ENCODE measurements around the gene PLIN1. TPM values are rescaled to one million over a fixed set of nuclear protein-coding genes. Genes with fewer than 3 reads are reported as not detected.
"Not testable (repeated sequence)": the region's sequence is repeated elsewhere in the genome, so short reads cannot be mapped to it uniquely, and the experiment has no call there.

Gene PLIN1
- total RNA-seq, 1 experiment from 2014 or later: not detected

DNA sequence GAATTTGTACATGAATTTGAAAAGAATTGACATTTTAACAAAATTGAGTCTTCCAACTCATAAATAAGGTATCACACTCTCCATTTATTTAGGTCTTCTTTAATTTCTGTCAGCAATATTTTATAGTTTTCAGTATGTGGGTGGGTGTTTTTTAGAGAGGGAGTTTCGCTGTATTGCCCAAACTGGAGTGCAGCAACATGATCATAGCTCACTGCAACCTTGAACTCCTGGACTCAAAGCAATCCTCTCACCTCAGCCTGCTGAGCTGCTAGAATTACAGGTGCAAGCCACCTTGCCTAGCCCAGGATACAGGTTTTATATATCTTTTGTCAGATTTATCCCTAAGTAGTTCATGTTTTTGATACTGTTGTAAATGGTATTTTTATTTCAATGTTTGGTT is 16.0 kb upstream of the PLIN1 start:
- no peak for DNase-seq
- H3K9me3 ChIP-seq (ENCODE audit: low read length): no peaks in the 10 kb centered on the region
- no peak overlapping the region for H2AFZ ChIP-seq (ENCODE audit: low read length)
- no peaks in the 10 kb centered on the region for H4K20me1 ChIP-seq (ENCODE audit: insufficient read depth, low read depth, low read length)
- no peak overlapping the region for H3K4me3 ChIP-seq (ENCODE audit: low read length)
- no peaks in the 10 kb centered on the region for H3K9me2 ChIP-seq (replicated peaks; ENCODE audit: insufficient read depth, low read length)
- peaks cover 16% of the 10 kb centered on the region for H3K4me1 ChIP-seq (ENCODE audit: low read length)
- H3K79me2 ChIP-seq (ENCODE audit: low read length): no peaks in the 10 kb centered on the region
- no peak overlapping the region for H3K9ac ChIP-seq (ENCODE audit: low read length)
- no peak overlapping the region for H3K27ac ChIP-seq (ENCODE audit: low read length)
- no peak overlapping the region for H3K4me2 ChIP-seq (ENCODE audit: low read depth, low read length, poor library complexity, severe bottlenecking)
- H3K36me3 ChIP-seq (ENCODE audit: insufficient read depth, low read length): no peaks in the 10 kb centered on the region
- H3K27me3 ChIP-seq (ENCODE audit: low read length): no peaks in the 10 kb centered on the region

DNA sequence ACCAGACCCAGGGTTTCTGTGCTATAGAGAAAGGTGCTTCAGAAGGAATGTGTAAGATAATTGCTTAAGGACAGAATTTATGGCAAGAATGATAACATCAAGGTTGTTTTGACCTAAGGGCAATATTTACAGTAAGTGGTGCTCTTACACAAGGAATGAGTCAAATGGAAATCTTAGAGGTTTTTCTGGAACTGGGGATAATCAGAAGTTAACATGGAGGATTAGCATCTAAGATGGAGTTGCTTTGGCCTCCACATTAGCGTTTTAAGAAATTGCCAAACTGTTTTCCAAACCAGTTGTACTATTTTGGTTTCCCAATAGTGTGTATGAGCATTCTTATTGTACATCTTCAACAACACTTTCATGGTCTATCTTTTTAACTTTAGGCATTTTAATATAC is 14.5 kb upstream of the PLIN1 start:
- H3K4me2 ChIP-seq (ENCODE audit: low read depth, low read length, poor library complexity, severe bottlenecking): no peak overlapping the region
- H3K9ac ChIP-seq (ENCODE audit: low read length): no peak overlapping the region
- H3K36me3 ChIP-seq (ENCODE audit: insufficient read depth, low read length): no peaks in the 10 kb centered on the region
- no peak overlapping the region for H3K4me3 ChIP-seq (ENCODE audit: low read length)
- no peaks in the 10 kb centered on the region for H3K79me2 ChIP-seq (ENCODE audit: low read length)
- H3K27ac ChIP-seq (ENCODE audit: low read length): no peak overlapping the region
- H3K9me3 ChIP-seq (ENCODE audit: low read length): no peaks in the 10 kb centered on the region
- no peaks in the 10 kb centered on the region for H4K20me1 ChIP-seq (ENCODE audit: insufficient read depth, low read depth, low read length)
- H3K4me1 ChIP-seq (ENCODE audit: low read length): peaks cover 16% of the 10 kb centered on the region
- no peak for DNase-seq
- no peaks in the 10 kb centered on the region for H3K9me2 ChIP-seq (replicated peaks; ENCODE audit: insufficient read depth, low read length)
- no peak overlapping the region for H2AFZ ChIP-seq (ENCODE audit: low read length)
- no peaks in the 10 kb centered on the region for H3K27me3 ChIP-seq (ENCODE audit: low read length)

DNA sequence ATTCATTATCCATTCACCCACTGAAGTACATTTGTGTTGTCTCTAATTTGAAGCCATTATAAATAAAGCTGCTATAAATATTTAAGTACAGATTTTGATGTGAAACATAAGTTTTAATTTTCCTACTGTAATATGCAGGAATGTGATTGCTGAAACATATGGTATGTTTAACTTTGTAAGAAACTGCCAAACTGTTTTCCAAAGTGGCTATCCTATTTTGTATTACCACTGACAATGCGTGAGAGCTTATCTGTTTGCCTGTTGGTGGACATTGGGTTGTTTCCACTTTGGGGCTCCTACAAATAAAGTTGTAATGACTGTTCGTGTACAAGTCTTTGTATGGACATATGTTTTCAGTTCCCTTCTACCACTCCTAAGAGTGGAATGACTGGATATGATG is 13.9 kb upstream of the PLIN1 start:
- Histone ChIP-seq H2AFZ (ENCODE audit: low read length) (no peak overlapping the region), H3K79me2 (ENCODE audit: low read length) (no peaks in the 10 kb centered on the region)

DNA sequence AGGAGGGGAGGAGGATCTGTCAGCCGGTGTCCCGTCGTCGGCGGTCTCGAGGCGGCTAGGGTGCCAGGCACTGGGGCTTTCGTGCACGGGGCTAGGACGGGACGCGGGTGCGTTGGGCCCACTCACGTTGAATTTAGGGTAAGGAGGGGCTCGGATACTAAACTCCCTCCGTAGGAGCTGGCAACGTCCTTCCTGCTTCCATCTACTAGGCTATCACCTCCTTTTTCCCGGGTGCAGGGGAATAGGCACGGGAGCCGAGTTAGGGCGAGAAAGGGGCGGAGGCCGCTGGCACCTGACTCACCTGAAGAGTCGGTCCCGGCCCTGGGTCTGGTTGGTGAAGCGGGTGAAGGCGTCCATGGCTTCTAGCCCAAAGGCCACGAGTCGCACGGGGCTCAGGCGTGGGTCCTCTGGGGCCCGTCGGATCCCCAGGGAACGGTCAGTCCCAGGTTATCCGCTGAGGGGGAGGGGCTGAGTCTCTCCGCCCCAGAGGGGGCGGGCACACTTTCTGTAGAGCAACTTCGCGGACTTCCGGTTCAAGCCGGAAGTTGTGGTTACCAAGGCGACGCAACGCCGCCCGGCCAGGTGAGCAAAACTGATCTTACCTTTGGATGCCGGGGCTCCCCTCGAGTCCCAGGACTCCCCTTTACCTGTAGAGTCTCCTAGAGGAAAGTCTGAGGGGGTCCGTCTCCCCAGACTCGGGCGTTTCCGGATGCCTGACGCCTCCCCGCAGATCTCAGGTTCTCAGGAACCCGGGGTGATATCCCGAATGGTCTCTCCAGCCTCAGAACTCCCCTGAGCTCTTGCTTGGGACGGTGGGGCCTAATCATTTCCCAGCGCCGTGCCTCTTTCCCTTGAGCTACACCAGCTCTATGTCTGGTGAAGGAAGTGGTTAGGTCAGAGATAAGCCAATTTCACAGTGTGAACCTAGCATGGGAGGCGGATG is 11.4 kb upstream of the PLIN1 start, which contains the start of the genes PEX11A and WDR93:
TSS of gene PEX11A (minus strand) at position 479 of the 943 bp plus-strand sequence. CDS start at position 357, 122 bp downstream.
TSS of gene WDR93 (plus strand) at position 536 of the 943 bp plus-strand sequence. CDS start 10,936 bp downstream, outside the sequence.
- Histone ChIP-seq H3K79me2 (ENCODE audit: low read length) (no peaks in the 10 kb centered on the region), H3K36me3 (ENCODE audit: insufficient read depth, low read length) (no peaks in the 10 kb centered on the region), H3K27me3 (ENCODE audit: low read length) (no peaks in the 10 kb centered on the region), H3K9me3 (ENCODE audit: low read length) (no peaks in the 10 kb centered on the region), H3K4me3 (ENCODE audit: low read length) (no peak within 1 kb of the TSS), H3K9ac (ENCODE audit: low read length) (no peak within 1 kb of the TSS), H3K4me1 (ENCODE audit: low read length) (peaks cover 16% of the 10 kb centered on the region), H3K4me2 (ENCODE audit: low read depth, low read length, poor library complexity, severe bottlenecking) (peak within 1 kb of the TSS; percentile 35), H2AFZ (ENCODE audit: low read length) (0 out of 2 replicates have a peak within 1 kb of the TSS, but pooled peaks have one; percentile 42), H3K27ac (ENCODE audit: low read length) (no peak within 1 kb of the TSS), H4K20me1 (ENCODE audit: insufficient read depth, low read depth, low read length) (no peaks in the 10 kb centered on the region), H3K9me2 (replicated peaks; ENCODE audit: insufficient read depth, low read length) (no peaks in the 10 kb centered on the region)
- no peak for DNase-seq

More for the DNA sequence above, 13.9 kb upstream of the PLIN1 start:
- Histone ChIP-seq H3K27me3 (ENCODE audit: low read length) (no peaks in the 10 kb centered on the region), H3K4me3 (ENCODE audit: low read length) (no peak overlapping the region), H3K9me2 (replicated peaks; ENCODE audit: insufficient read depth, low read length) (no peaks in the 10 kb centered on the region), H3K9me3 (ENCODE audit: low read length) (no peaks in the 10 kb centered on the region), H3K4me2 (ENCODE audit: low read depth, low read length, poor library complexity, severe bottlenecking) (no peak overlapping the region), H3K36me3 (ENCODE audit: insufficient read depth, low read length) (no peaks in the 10 kb centered on the region), H3K9ac (ENCODE audit: low read length) (no peak overlapping the region), H3K27ac (ENCODE audit: low read length) (no peak overlapping the region), H3K4me1 (ENCODE audit: low read length) (peaks cover 16% of the 10 kb centered on the region), H4K20me1 (ENCODE audit: insufficient read depth, low read depth, low read length) (no peaks in the 10 kb centered on the region)
- DNase-seq: no peak

DNA sequence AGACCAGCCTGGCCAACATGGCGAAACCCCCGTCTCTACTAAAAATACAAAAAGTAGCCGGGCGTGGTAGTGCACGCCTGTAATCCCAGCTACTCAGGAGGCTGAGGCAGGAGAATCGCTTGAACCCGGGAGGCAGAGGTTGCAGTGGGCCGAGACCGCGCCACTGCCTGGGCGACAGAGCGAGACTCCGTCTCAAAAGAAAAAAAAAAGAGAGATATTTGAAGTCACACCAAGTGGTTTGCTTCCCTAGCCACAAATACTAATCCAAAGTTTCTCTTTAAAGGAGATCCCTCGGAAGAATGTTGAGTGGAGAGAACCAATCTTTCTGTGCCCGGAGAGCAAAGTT is 10.7 kb upstream of the PLIN1 start:
- not testable (repeated sequence) for H3K9me3 ChIP-seq (ENCODE audit: low read length); H4K20me1 ChIP-seq (ENCODE audit: insufficient read depth, low read depth, low read length); H3K79me2 ChIP-seq (ENCODE audit: low read length); H3K9me2 ChIP-seq (replicated peaks; ENCODE audit: insufficient read depth, low read length); H3K4me2 ChIP-seq (ENCODE audit: low read depth, low read length, poor library complexity, severe bottlenecking); H3K27ac ChIP-seq (ENCODE audit: low read length); H3K27me3 ChIP-seq (ENCODE audit: low read length); H3K9ac ChIP-seq (ENCODE audit: low read length); H3K4me3 ChIP-seq (ENCODE audit: low read length); H2AFZ ChIP-seq (ENCODE audit: low read length); H3K36me3 ChIP-seq (ENCODE audit: insufficient read depth, low read length); DNase-seq
- peaks cover 15% of the 10 kb centered on the region for H3K4me1 ChIP-seq (ENCODE audit: low read length)

DNA sequence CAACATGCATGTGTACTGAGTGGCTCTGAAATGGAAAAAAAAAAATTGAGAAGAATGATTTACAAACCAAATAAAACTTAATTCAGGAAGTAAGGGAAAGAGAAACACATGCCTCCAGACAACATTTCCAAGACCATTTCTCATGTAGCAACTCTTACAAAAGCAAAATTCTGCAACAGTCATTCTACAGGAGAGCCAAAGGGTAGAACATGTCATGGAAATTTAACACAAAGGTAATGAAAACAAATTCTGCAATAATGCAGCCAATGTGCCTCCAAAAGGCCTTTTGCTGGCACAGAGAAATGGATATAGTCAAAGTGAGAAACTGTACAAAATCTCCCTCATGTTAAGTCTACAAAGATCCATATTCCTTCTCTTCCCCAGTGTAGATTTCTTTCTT is 7.4 kb upstream of the PLIN1 start:
- no peak overlapping the region for H2AFZ ChIP-seq (ENCODE audit: low read length)
- no peaks in the 10 kb centered on the region for H3K9me2 ChIP-seq (replicated peaks; ENCODE audit: insufficient read depth, low read length)
- no peak overlapping the region for H3K9ac ChIP-seq (ENCODE audit: low read length)
- no peaks in the 10 kb centered on the region for H3K79me2 ChIP-seq (ENCODE audit: low read length)
- no peak for DNase-seq
- no peaks in the 10 kb centered on the region for H3K9me3 ChIP-seq (ENCODE audit: low read length)
- no peak overlapping the region for H3K4me3 ChIP-seq (ENCODE audit: low read length)
- no peaks in the 10 kb centered on the region for H3K36me3 ChIP-seq (ENCODE audit: insufficient read depth, low read length)
- H4K20me1 ChIP-seq (ENCODE audit: insufficient read depth, low read depth, low read length): no peaks in the 10 kb centered on the region
- H3K27ac ChIP-seq (ENCODE audit: low read length): no peak overlapping the region
- no peaks in the 10 kb centered on the region for H3K4me1 ChIP-seq (ENCODE audit: low read length)
- no peak overlapping the region for H3K4me2 ChIP-seq (ENCODE audit: low read depth, low read length, poor library complexity, severe bottlenecking)
- H3K27me3 ChIP-seq (ENCODE audit: low read length): no peaks in the 10 kb centered on the region

DNA sequence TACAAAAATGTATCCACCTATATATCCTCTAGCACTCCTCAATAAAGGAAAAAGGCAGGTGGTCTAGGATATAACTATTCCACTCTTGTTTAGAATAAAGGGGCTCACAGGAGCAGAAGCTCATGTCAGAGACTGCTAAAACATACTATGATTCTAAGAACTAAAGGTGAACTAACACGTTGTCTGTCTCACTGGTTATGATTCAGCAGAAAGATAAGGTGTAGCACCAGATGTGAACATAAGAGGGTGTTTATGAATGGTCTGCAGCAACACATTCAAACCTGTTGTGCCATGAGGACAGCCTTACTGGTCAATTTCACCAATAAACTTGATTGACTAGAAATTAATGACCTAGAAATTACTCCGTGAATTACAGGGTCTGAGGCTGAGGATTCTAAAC is 6.8 kb upstream of the PLIN1 start:
- Histone ChIP-seq H3K79me2 (ENCODE audit: low read length) (no peaks in the 10 kb centered on the region), H3K4me3 (ENCODE audit: low read length) (no peak overlapping the region), H3K27ac (ENCODE audit: low read length) (no peak overlapping the region), H3K4me2 (ENCODE audit: low read depth, low read length, poor library complexity, severe bottlenecking) (no peak overlapping the region), H3K27me3 (ENCODE audit: low read length) (no peaks in the 10 kb centered on the region), H4K20me1 (ENCODE audit: insufficient read depth, low read depth, low read length) (no peaks in the 10 kb centered on the region), H2AFZ (ENCODE audit: low read length) (no peak overlapping the region), H3K9me2 (replicated peaks; ENCODE audit: insufficient read depth, low read length) (no peaks in the 10 kb centered on the region), H3K4me1 (ENCODE audit: low read length) (no peaks in the 10 kb centered on the region), H3K9ac (ENCODE audit: low read length) (no peak overlapping the region), H3K9me3 (ENCODE audit: low read length) (no peaks in the 10 kb centered on the region), H3K36me3 (ENCODE audit: insufficient read depth, low read length) (no peaks in the 10 kb centered on the region)
- no peak for DNase-seq

DNA sequence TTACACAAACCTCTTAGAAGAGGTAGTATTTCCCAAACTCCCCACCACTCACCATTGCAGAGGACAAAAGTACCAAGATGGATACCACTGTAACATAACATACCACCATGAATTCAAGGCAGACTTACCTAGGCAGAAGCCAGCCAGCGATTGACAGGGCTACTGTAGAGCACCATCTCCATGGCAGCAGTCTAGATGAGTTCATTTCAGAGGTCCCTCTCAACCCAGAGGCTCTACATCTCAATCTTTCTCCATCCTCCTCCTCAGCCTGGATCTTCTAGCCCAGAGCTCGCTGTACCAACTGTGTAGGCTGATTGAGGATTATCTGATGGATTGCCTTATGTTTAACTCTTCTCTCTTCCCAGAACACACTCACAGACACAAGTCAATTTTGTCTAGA is 2.0 kb upstream of the PLIN1 start:
- H3K4me3 ChIP-seq (ENCODE audit: low read length): no peak overlapping the region
- no peak overlapping the region for H3K4me2 ChIP-seq (ENCODE audit: low read depth, low read length, poor library complexity, severe bottlenecking)
- H4K20me1 ChIP-seq (ENCODE audit: insufficient read depth, low read depth, low read length): no peaks in the 10 kb centered on the region
- DNase-seq: no peak
- H3K4me1 ChIP-seq (ENCODE audit: low read length): no peaks in the 10 kb centered on the region
- H3K27me3 ChIP-seq (ENCODE audit: low read length): no peaks in the 10 kb centered on the region
- H3K79me2 ChIP-seq (ENCODE audit: low read length): no peaks in the 10 kb centered on the region
- no peak overlapping the region for H3K27ac ChIP-seq (ENCODE audit: low read length)
- no peaks in the 10 kb centered on the region for H3K9me2 ChIP-seq (replicated peaks; ENCODE audit: insufficient read depth, low read length)
- no peaks in the 10 kb centered on the region for H3K9me3 ChIP-seq (ENCODE audit: low read length)
- H3K9ac ChIP-seq (ENCODE audit: low read length): no peak overlapping the region
- H3K36me3 ChIP-seq (ENCODE audit: insufficient read depth, low read length): no peaks in the 10 kb centered on the region
- no peak overlapping the region for H2AFZ ChIP-seq (ENCODE audit: low read length)
